Activated CD8-positive, alpha-beta memory T cell treated with anti-CD3 and anti-CD28 coated beads for 4 hours (primary cell): ENCODE measurements around the gene HEPACAM.

Experiments used
- DNase-seq, 2 donors: peaks; one replicate each; pipeline ENCODE4 v3.0.0-alpha.2; 2020; ENCODE audit warnings: low read depth in 2 of 2

HEPACAM gene

GRCh38 chr11:124943254-124943616 is 7.4 kb upstream of the HEPACAM start:
- no peak for DNase-seq

GRCh38 chr11:124942466-124943253 is 6.8 kb upstream of the HEPACAM start:
- no peak for DNase-seq

GRCh38 chr11:124941703-124942102 is 5.9 kb upstream of the HEPACAM start:
- DNase-seq = no peak

- DNase-seq = no peak
Observed at GRCh38 chr11:124938970-124939369, 3.1 kb upstream of the HEPACAM start.

GRCh38 chr11:124938206-124938765 is 2.4 kb upstream of the HEPACAM start:
- DNase-seq = no peak

GRCh38 chr11:124937336-124937935 is 1.6 kb upstream of the HEPACAM start:
- no peak for DNase-seq

- no peak for DNase-seq
Observed at GRCh38 chr11:124934862-124935547, 842 bp downstream of the HEPACAM start.

GRCh38 chr11:124930799-124931198 is 5.0 kb downstream of the HEPACAM start:
- no peak for DNase-seq

GRCh38 chr11:124928942-124929665 is 6.7 kb downstream of the HEPACAM start:
- no peak for DNase-seq

- no peak for DNase-seq
Observed at GRCh38 chr11:124923296-124923695, 12.6 kb downstream of the HEPACAM start.

GRCh38 chr11:124922831-124923230 is 13.0 kb downstream of the HEPACAM start:
- no peak for DNase-seq

GRCh38 chr11:124920870-124921609 is 14.8 kb downstream of the HEPACAM start:
- peak; percentile 70 to 72 for DNase-seq

GRCh38 chr11:124920356-124920755 is 15.5 kb downstream of the HEPACAM start:
- DNase-seq = no peak

GRCh38 chr11:124919898-124920297 is 15.9 kb downstream of the HEPACAM start:
- DNase-seq = no peak

GRCh38 chr11:124918950-124919349 is 16.9 kb downstream of the HEPACAM start, which contains the start of gene HEPN1:
TSS of gene HEPN1 (plus strand) at chr11:124919250.
- no peak for DNase-seq

GRCh38 chr11:124917115-124917637 is 18.7 kb downstream of the HEPACAM start:
- DNase-seq = no peak

- DNase-seq = no peak
Observed at GRCh38 chr11:124916370-124916710, 19.5 kb downstream of the HEPACAM start.

GRCh38 chr11:124915541-124916369 is 20.1 kb downstream of the HEPACAM start:
- DNase-seq = no peak

- no peak for DNase-seq
Observed at GRCh38 chr11:124902616-124903015, 33.2 kb downstream of the HEPACAM start.

- DNase-seq = no peak
Observed at GRCh38 chr11:124900464-124900863, 35.4 kb downstream of the HEPACAM start.
